H9 (cell line): Measurements from ENCODE around the gene ITGA4. TPM values are rescaled to one million over a fixed set of nuclear protein-coding genes. Genes with fewer than 3 reads are reported as not detected.

ENCODE experiments used
- DNase-seq: peaks from one replicate; pipeline ENCODE4 v3.0.0-alpha.2; 2017
- H2AFZ ChIP-seq: one replicate; pipeline ENCODE4 v1.6.1; 2013; ENCODE audit warnings: mild to moderate bottlenecking, low read length, control low read depth, moderate library complexity
- H2AK5ac ChIP-seq: 2 replicates; pipeline ENCODE4 v1.6.1; 2013; ENCODE audit warnings: low read length, control low read depth, mixed read lengths; ENCODE audit not compliant: insufficient read length
- H2BK120ac ChIP-seq: one replicate; pipeline ENCODE4 v1.6.1; 2013; ENCODE audit warnings: low read depth, mild to moderate bottlenecking, low read length, control low read depth, inconsistent platforms; ENCODE audit not compliant: poor library complexity, severe bottlenecking
- H2BK12ac ChIP-seq: 2 replicates; pipeline ENCODE4 v1.6.1; 2013; ENCODE audit warnings: low read length, control low read depth, mixed read lengths, low read depth; ENCODE audit not compliant: insufficient read length
- H2BK15ac ChIP-seq: 2 replicates; pipeline ENCODE4 v1.6.1; 2013; ENCODE audit warnings: low read depth, low read length, control low read depth
- H2BK20ac ChIP-seq: one replicate; pipeline ENCODE4 v1.6.1; 2013; ENCODE audit warnings: low read depth, mild to moderate bottlenecking, low read length, control low read depth, inconsistent platforms; ENCODE audit not compliant: poor library complexity, severe bottlenecking
- H2BK5ac ChIP-seq: 2 replicates; pipeline ENCODE4 v1.6.1; 2013; ENCODE audit warnings: low read length, control low read depth, mixed read lengths; ENCODE audit not compliant: insufficient read length
- H3K14ac ChIP-seq: 2 replicates; pipeline ENCODE4 v1.6.1; 2013; ENCODE audit warnings: low read length, control low read depth; ENCODE audit not compliant: insufficient read depth
- H3K18ac ChIP-seq: 2 replicates; pipeline ENCODE4 v1.6.1; 2013; ENCODE audit warnings: low read depth, mild to moderate bottlenecking, mixed read lengths, low read length, control low read depth; ENCODE audit not compliant: insufficient read length
- H3K23ac ChIP-seq: 2 replicates; pipeline ENCODE4 v1.6.1; 2013; ENCODE audit warnings: low read length, control low read depth, mixed read lengths, low read depth; ENCODE audit not compliant: insufficient read length
- H3K23me2 ChIP-seq: 2 replicates; pipeline ENCODE4 v1.6.1; 2013; ENCODE audit warnings: low read depth, mild to moderate bottlenecking, mixed read lengths, low read length, control low read depth; ENCODE audit not compliant: insufficient read length, poor library complexity, severe bottlenecking
- H3K27ac ChIP-seq: 2 replicates; pipeline ENCODE4 v1.5.1; 2013; ENCODE audit warnings: low read length, control low read depth, mixed read lengths, low read depth; ENCODE audit not compliant: insufficient read length
- H3K27me3 ChIP-seq: 2 replicates; pipeline ENCODE4 v1.6.1; 2013; ENCODE audit warnings: low read length, control low read depth, inconsistent platforms; ENCODE audit not compliant: insufficient read depth
- H3K4ac ChIP-seq: 2 replicates; pipeline ENCODE4 v1.6.1; 2013; ENCODE audit warnings: low read depth, mild to moderate bottlenecking, control low read depth, inconsistent platforms, low read length, moderate library complexity
- H3K4me1 ChIP-seq: 2 replicates; pipeline ENCODE4 v1.6.1; 2013; ENCODE audit warnings: low read length, control low read depth, inconsistent platforms; ENCODE audit not compliant: insufficient read depth
- H3K4me2 ChIP-seq: 2 replicates; pipeline ENCODE4 v1.6.1; 2013; ENCODE audit warnings: low read length, control low read depth, mixed read lengths; ENCODE audit not compliant: insufficient read length, insufficient read depth
- H3K56ac ChIP-seq: 2 replicates; pipeline ENCODE4 v1.6.1; 2013; ENCODE audit warnings: low read depth, mild to moderate bottlenecking, mixed read lengths, low read length, control low read depth; ENCODE audit not compliant: insufficient read length
- H3K79me1 ChIP-seq: 2 replicates; pipeline ENCODE4 v1.6.1; 2013; ENCODE audit warnings: low read depth, mild to moderate bottlenecking, moderate library complexity, low read length, control low read depth, inconsistent platforms; ENCODE audit not compliant: insufficient read depth, poor library complexity, severe bottlenecking
- H3K79me2 ChIP-seq: 2 replicates; pipeline ENCODE4 v1.6.1; 2013; ENCODE audit warnings: low read length, control low read depth, inconsistent platforms; ENCODE audit not compliant: insufficient read depth
- H3K9ac ChIP-seq: 2 replicates; pipeline ENCODE4 v1.6.1; 2013; ENCODE audit warnings: low read length, control low read depth, mixed read lengths; ENCODE audit not compliant: insufficient read length; ENCODE audit errors: extremely low read depth
- H3K9me3 ChIP-seq: one replicate; pipeline ENCODE4 v1.6.1; 2013; ENCODE audit warnings: low read depth, low read length, inconsistent platforms; ENCODE audit not compliant: control insufficient read depth
- H3T11ph ChIP-seq: one replicate; pipeline ENCODE4 v1.6.1; 2013; ENCODE audit warnings: mild to moderate bottlenecking, low read length, control low read depth, inconsistent platforms
- H4K20me1 ChIP-seq: one replicate; pipeline ENCODE4 v1.6.1; 2013; ENCODE audit not compliant: control insufficient read depth, insufficient read length, insufficient read depth
- H4K5ac ChIP-seq: 2 replicates; pipeline ENCODE4 v1.6.1; 2013; ENCODE audit warnings: low read depth, mild to moderate bottlenecking, mixed read lengths, low read length, control low read depth; ENCODE audit not compliant: insufficient read length
- H4K8ac ChIP-seq: replicated peaks from 2 replicates; pipeline ENCODE4 v1.6.1; 2013; ENCODE audit warnings: low read length, control low read depth, mixed read lengths, low read depth; ENCODE audit not compliant: insufficient read length
- H4K91ac ChIP-seq: 2 replicates; pipeline ENCODE4 v1.6.1; 2013; ENCODE audit warnings: low read depth, mild to moderate bottlenecking, moderate library complexity, mixed read lengths, low read length, control low read depth; ENCODE audit not compliant: insufficient read length
- H3K27ac Mint-ChIP-seq, 3 experiments: 2 replicates in 2 of 3; 3 replicates in 1 of 3; pipeline ENCODE4 v1.8.0; 2020 to 2021; ENCODE audit warnings: mixed read lengths in 3 of 3, mild to moderate bottlenecking in 1 of 3, moderate library complexity in 1 of 3
- H3K27me3 Mint-ChIP-seq: 2 replicates; pipeline ENCODE4 v1.8.0; 2021; ENCODE audit warnings: low read depth, mild to moderate bottlenecking, moderate library complexity, mixed read lengths
- H3K36me3 Mint-ChIP-seq, 3 experiments: 2 replicates in 2 of 3; 3 replicates in 1 of 3; pipeline ENCODE4 v1.8.0; 2020 to 2021; ENCODE audit warnings: low read depth in 3 of 3, mixed read lengths in 3 of 3; ENCODE audit not compliant: insufficient read depth in 1 of 3
- H3K4me1 Mint-ChIP-seq, 2 experiments: 2 replicates each; pipeline ENCODE4 v1.8.0; 2020; ENCODE audit warnings: mixed read lengths in 2 of 2
- H3K4me3 Mint-ChIP-seq, 2 experiments: 2 replicates in 1 of 2; 3 replicates in 1 of 2; pipeline ENCODE4 v1.8.0; 2020 to 2021; ENCODE audit warnings: mild to moderate bottlenecking in 2 of 2, mixed read lengths in 2 of 2, moderate library complexity in 1 of 2
- H3K9me3 Mint-ChIP-seq, 2 experiments: 2 replicates in 1 of 2; 3 replicates in 1 of 2; pipeline ENCODE4 v1.8.0; 2020; ENCODE audit warnings: mild to moderate bottlenecking in 2 of 2, mixed read lengths in 2 of 2, moderate library complexity in 1 of 2
- WGBS: extraction: QIAGEN DNeasy Blood & Tissue Kit; methylation state at CpG from one replicate; pipeline ENCODE4 v1.1.7; 2013; ENCODE audit warnings: missing lambda C conversion rate, low lambda C conversion rate, mixed read lengths; ENCODE audit not compliant: insufficient read length; ENCODE audit errors: extremely low coverage; 5-methylcytosine and 5-hydroxymethylcytosine counted together
- total RNA-seq: library from RNA; stranded (reverse); gene quantifications from 2 replicates; pipeline ENCODE4 v1.2.1, GENCODE V29; 2021
- TF ChIP-seq, protein P1 (sequence below): fragments of 200-600 bp; sonication (generic); conservative IDR thresholded peaks from 3 replicates; pipeline ENCODE4 v1.8.0; 2021; ENCODE audit warnings: antibody characterized with exemption, mild to moderate bottlenecking

The ITGA4 gene
- total RNA-seq, 1 experiment from 2014 or later = 1.3 TPM

DNA sequence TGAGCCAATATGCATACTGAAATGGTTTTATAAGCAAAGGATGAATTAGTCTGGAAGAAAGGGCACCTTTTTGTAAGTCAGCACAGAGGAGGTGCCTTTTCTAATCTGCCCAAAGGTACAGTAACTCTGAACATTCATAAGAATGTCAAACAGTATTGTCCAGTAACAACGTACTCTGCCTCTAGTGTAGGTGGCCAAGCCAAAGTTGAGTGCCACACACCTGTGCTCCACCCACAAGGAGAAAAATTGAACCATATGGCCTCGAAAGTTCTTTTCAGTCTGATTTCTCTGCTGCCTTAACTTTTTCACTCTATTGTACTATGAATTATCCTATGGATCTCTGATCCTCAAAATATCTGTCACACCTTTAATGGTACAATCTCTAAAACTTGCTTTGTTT, 112.9 kb downstream of the ITGA4 start:
- no peak overlapping the region for H2BK120ac ChIP-seq
- peaks cover 4% of the 10 kb centered on the region in 2 experiments; a peak in 3 of 4 replicates for H3K4me1 Mint-ChIP-seq
- H3K27ac Mint-ChIP-seq = no peak overlapping the region
- TF ChIP-seq, protein P1, sequence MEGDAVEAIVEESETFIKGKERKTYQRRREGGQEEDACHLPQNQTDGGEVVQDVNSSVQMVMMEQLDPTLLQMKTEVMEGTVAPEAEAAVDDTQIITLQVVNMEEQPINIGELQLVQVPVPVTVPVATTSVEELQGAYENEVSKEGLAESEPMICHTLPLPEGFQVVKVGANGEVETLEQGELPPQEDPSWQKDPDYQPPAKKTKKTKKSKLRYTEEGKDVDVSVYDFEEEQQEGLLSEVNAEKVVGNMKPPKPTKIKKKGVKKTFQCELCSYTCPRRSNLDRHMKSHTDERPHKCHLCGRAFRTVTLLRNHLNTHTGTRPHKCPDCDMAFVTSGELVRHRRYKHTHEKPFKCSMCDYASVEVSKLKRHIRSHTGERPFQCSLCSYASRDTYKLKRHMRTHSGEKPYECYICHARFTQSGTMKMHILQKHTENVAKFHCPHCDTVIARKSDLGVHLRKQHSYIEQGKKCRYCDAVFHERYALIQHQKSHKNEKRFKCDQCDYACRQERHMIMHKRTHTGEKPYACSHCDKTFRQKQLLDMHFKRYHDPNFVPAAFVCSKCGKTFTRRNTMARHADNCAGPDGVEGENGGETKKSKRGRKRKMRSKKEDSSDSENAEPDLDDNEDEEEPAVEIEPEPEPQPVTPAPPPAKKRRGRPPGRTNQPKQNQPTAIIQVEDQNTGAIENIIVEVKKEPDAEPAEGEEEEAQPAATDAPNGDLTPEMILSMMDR = no peak
- no peaks in the 10 kb centered on the region for H3K79me1 ChIP-seq
- H2BK15ac ChIP-seq = no peak overlapping the region
- no peak overlapping the region for H2AFZ ChIP-seq
- H3K79me2 ChIP-seq = no peaks in the 10 kb centered on the region
- H3K27me3 Mint-ChIP-seq = peaks cover 3% of the 10 kb centered on the region; the same call in 1 of the 2 replicates
- H4K8ac ChIP-seq = no peak overlapping the region
- no peak overlapping the region for H2BK12ac ChIP-seq
- WGBS = no CpG with 5 or more reads among the region's 2 CpGs
- H3K4me3 Mint-ChIP-seq = no peak overlapping the region
- no peak overlapping the region for H3K4ac ChIP-seq
- no peak overlapping the region for H3K14ac ChIP-seq
- H3K27ac ChIP-seq = no peak overlapping the region
- no peak for DNase-seq
- no peak overlapping the region for H3K18ac ChIP-seq
- H3T11ph ChIP-seq = no peak overlapping the region
- no peaks in the 10 kb centered on the region for H3K9me3 Mint-ChIP-seq
- H4K91ac ChIP-seq = no peak overlapping the region
- H3K27me3 ChIP-seq = no peaks in the 10 kb centered on the region
- no peaks in the 10 kb centered on the region for H3K9me3 ChIP-seq
- H3K36me3 Mint-ChIP-seq = no peaks in the 10 kb centered on the region
- H4K20me1 ChIP-seq = no peaks in the 10 kb centered on the region
- no peak overlapping the region for H3K23ac ChIP-seq
- no peak overlapping the region for H2BK20ac ChIP-seq
- H3K4me1 ChIP-seq = no peaks in the 10 kb centered on the region
- no peak overlapping the region for H2AK5ac ChIP-seq
- peaks cover 2% of the 10 kb centered on the region for H3K23me2 ChIP-seq
- no peak overlapping the region for H3K9ac ChIP-seq
- H3K56ac ChIP-seq = no peak overlapping the region
- H4K5ac ChIP-seq = no peak overlapping the region
- H2BK5ac ChIP-seq = no peak overlapping the region
- H3K4me2 ChIP-seq = no peak overlapping the region
